ENCODE results near the gene P3H4.

DNA sequence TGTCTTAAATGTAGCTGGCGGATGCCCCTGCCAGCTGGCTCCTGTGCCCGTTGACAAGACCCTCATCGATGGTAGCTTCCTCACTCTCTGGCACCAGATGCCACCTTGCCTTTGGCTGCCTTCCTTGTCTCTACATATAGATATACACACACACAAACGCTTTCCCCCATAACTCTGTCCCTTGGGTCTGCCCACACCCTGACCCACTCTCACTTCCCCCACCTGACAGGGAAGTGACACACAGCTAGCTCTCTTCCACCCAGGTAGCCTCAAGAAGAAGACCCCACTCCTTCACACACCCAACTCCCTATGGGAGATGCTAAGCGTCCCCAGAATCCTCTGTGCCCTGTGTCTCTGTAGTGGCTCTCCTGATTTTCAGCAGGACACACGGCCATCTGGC lies 50.9 kb downstream of the P3H4 start:
- TF ChIP-seq TAF1 (IDR thresholded peaks at IDR 0.05; ENCODE audit: low read depth, low read length) = no peak
- no peak for TF ChIP-seq POLR2A (IDR thresholded peaks at IDR 0.05; ENCODE audit: low read depth, low read length)
- no peak for TF ChIP-seq POLR2AphosphoS5 (IDR thresholded peaks at IDR 0.05; ENCODE audit: low read depth, low read length)
- 0 out of 2 replicates have a peak, but pooled peaks have one; percentile 6 for TF ChIP-seq SPI1 (IDR thresholded peaks at IDR 0.05; ENCODE audit: low read depth, low read length)
- TF ChIP-seq PAX5 (IDR thresholded peaks at IDR 0.05; ENCODE audit: insufficient read depth, low read length, severe bottlenecking) = no peak

All from GM12891 (cell line).